HFFc6 (cell line): ENCODE results near the gene GABRB2. TPM values are rescaled to one million over a fixed set of nuclear protein-coding genes. Genes with fewer than 3 reads are reported as not detected.
"Not testable (repeated sequence)": the region's sequence is repeated elsewhere in the genome, so short reads cannot be mapped to it uniquely, and the experiment has no call there.

Experiments used
- DNase-seq: peaks from one replicate; pipeline ENCODE4 v3.0.0-alpha.2; 2018
- H3K27ac Mint-ChIP-seq: 2 replicates; pipeline ENCODE4 v1.8.0; 2020; ENCODE audit warnings: mild to moderate bottlenecking, mixed read lengths
- H3K27me3 Mint-ChIP-seq: 2 replicates; pipeline ENCODE4 v1.8.0; 2021; ENCODE audit warnings: mild to moderate bottlenecking, moderate library complexity, mixed read lengths; ENCODE audit not compliant: insufficient read depth
- H3K36me3 Mint-ChIP-seq: 2 replicates; pipeline ENCODE4 v1.8.0; 2021; ENCODE audit warnings: low read depth, mixed read lengths
- H3K4me1 Mint-ChIP-seq: 2 replicates; pipeline ENCODE4 v1.8.0; 2020; ENCODE audit warnings: low read depth, mixed read lengths
- H3K4me3 Mint-ChIP-seq: 2 replicates; pipeline ENCODE4 v1.8.0; 2020; ENCODE audit warnings: mild to moderate bottlenecking, moderate library complexity, mixed read lengths
- H3K9me3 Mint-ChIP-seq: 2 replicates; pipeline ENCODE4 v1.8.0; 2020; ENCODE audit warnings: mild to moderate bottlenecking, mixed read lengths
- total RNA-seq, 6 experiments: library from RNA; stranded (reverse); fragmentation: NEBNext Ultra II Directional; extraction: Animal tissue kit (Norgen Biotek cat#: 25700); gene quantifications; 2 replicates in 1 of 6; 3 replicates in 5 of 6; pipeline ENCODE4 v1.2.3, GENCODE V29; 2021
- TF ChIP-seq, protein P1 (sequence below): fragments of 200-600 bp; sonication (generic); IDR thresholded peaks from 2 replicates; pipeline ENCODE4 v1.5.0; 2021; ENCODE audit warnings: antibody characterized with exemption, mild to moderate bottlenecking

The GABRB2 gene
- total RNA-seq, 6 experiments from 2014 or later, result not detected

DNA sequence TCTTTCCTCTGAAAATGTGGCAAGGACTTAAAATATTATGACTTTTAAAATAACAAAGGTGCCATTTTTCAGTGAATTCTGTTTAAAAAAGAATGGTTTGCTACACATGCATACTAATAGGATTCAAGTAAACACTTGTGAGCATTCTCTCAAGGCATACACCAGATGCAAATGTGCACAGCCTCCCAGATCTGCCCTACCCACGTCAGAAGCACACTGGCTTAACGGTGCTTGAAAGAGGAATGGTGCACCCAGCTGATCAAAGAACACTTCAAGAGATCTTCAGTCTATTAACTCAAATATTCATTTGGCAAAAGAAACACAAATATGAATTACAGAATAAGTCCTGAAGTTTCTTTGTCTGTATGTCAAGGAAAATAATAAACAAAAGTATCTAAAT, 15.8 kb downstream of the GABRB2 start:
- TF ChIP-seq, protein P1, sequence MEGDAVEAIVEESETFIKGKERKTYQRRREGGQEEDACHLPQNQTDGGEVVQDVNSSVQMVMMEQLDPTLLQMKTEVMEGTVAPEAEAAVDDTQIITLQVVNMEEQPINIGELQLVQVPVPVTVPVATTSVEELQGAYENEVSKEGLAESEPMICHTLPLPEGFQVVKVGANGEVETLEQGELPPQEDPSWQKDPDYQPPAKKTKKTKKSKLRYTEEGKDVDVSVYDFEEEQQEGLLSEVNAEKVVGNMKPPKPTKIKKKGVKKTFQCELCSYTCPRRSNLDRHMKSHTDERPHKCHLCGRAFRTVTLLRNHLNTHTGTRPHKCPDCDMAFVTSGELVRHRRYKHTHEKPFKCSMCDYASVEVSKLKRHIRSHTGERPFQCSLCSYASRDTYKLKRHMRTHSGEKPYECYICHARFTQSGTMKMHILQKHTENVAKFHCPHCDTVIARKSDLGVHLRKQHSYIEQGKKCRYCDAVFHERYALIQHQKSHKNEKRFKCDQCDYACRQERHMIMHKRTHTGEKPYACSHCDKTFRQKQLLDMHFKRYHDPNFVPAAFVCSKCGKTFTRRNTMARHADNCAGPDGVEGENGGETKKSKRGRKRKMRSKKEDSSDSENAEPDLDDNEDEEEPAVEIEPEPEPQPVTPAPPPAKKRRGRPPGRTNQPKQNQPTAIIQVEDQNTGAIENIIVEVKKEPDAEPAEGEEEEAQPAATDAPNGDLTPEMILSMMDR, result no peak
- H3K27me3 Mint-ChIP-seq, result no peaks in the 10 kb centered on the region; the same call in 1 of the 2 replicates

DNA sequence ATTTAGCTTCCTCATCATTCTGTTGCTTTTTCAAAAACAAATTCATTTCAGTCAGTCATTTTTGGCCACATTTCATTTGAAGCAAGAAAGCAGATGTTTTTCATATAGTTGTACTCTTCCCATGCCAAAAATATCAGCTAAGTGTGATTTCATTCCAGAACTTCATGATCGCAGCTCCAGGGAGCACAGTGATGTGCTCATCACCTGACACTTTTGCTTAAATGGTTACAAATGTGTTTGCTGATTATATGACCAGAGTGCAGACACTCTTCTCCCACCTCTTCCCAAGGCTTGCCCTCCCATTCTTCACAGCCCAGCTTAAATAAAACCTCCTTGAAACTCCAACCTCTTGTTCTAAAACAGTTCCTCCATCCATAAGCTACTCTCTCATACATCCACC, 32.6 kb downstream of the GABRB2 start:
- Mint-ChIP-seq H3K36me3 (no peaks in the 10 kb centered on the region), H3K4me1 (no peaks in the 10 kb centered on the region), H3K4me3 (no peak overlapping the region), H3K27ac (no peak overlapping the region), H3K9me3 (peaks cover 22% of the 10 kb centered on the region), H3K27me3 (no peaks in the 10 kb centered on the region)
- TF ChIP-seq, protein P1, result no peak
- DNase-seq, result no peak

More for the DNA sequence above, 15.8 kb downstream of the GABRB2 start:
- no peaks in the 10 kb centered on the region for H3K4me1 Mint-ChIP-seq
- H3K9me3 Mint-ChIP-seq, result peaks cover 8% of the 10 kb centered on the region; the same call in 1 of the 2 replicates
- no peak overlapping the region for H3K27ac Mint-ChIP-seq
- H3K4me3 Mint-ChIP-seq, result no peak overlapping the region
- no peaks in the 10 kb centered on the region for H3K36me3 Mint-ChIP-seq
- no peak for DNase-seq

DNA sequence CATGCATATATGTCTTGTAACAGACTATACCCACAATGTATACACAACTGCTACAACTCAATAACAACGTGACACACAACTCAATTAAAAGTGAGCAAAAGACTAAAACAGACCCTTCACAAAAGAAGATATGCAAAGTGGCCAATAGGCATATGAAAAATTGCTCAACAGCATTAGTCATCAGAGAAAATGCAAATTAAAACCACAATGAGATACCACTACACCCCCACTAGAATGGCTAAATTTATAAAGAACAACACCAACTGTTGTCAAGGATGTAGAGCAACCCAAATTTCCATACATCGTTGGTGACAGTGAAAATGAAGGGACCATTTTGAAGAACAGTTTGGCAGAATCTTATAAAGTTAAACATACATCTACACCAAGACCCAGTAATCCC, 38.9 kb downstream of the GABRB2 start:
- H3K27me3 Mint-ChIP-seq, result no peaks in the 10 kb centered on the region
- H3K27ac Mint-ChIP-seq, result no peak overlapping the region
- TF ChIP-seq, protein P1, result no peak
- no peak for DNase-seq
- H3K4me3 Mint-ChIP-seq, result no peak overlapping the region
- no peaks in the 10 kb centered on the region for H3K36me3 Mint-ChIP-seq
- peaks cover 17% of the 10 kb centered on the region for H3K9me3 Mint-ChIP-seq
- no peaks in the 10 kb centered on the region for H3K4me1 Mint-ChIP-seq

DNA sequence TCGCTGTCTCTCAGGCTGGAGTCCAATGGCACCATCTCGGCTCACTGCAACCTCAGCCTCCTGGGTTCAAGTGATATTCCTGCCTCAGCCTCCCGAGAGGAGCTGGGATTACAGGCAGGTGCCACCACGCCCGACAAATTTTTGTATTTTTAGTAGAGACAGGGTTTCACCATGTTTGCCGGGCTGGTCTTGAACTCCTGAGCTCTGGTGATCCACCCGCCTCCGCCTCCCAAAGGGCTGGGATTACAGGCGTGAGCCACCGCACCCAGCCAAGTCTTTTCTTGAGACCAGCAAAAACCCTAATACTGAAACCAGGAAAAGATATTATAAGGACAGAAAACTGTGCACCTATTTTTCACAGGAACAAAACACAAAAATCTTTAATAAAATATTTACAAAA, 41.4 kb downstream of the GABRB2 start:
- not testable (repeated sequence) for H3K4me3 Mint-ChIP-seq, H3K27me3 Mint-ChIP-seq, H3K27ac Mint-ChIP-seq, H3K4me1 Mint-ChIP-seq, DNase-seq, H3K36me3 Mint-ChIP-seq
- peaks cover 17% of the 10 kb centered on the region for H3K9me3 Mint-ChIP-seq

DNA sequence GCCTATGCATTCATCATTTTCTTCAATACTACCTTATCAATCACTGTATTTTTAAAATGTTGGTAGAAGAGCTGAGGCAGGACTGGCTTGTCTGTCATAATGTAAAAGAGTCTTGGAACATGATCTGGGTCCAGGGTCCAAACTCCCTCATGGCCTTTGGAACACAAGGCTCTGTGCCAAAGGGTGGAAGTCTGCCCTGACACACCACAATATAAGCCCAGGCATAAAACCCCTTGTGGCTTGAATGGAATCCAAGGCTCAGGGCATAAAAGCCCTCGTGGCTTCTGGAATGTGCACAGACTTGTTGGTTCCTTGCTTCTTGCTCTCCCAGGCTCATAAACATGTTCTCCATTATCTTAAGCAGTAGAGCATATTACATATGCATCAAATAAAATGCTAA, 48.0 kb downstream of the GABRB2 start:
- H3K4me1 Mint-ChIP-seq, result no peaks in the 10 kb centered on the region
- no peaks in the 10 kb centered on the region for H3K36me3 Mint-ChIP-seq
- no peak for DNase-seq
- TF ChIP-seq, protein P1, result no peak
- peaks cover 36% of the 10 kb centered on the region for H3K9me3 Mint-ChIP-seq
- H3K4me3 Mint-ChIP-seq, result no peak overlapping the region
- H3K27ac Mint-ChIP-seq, result no peak overlapping the region
- no peaks in the 10 kb centered on the region for H3K27me3 Mint-ChIP-seq

DNA sequence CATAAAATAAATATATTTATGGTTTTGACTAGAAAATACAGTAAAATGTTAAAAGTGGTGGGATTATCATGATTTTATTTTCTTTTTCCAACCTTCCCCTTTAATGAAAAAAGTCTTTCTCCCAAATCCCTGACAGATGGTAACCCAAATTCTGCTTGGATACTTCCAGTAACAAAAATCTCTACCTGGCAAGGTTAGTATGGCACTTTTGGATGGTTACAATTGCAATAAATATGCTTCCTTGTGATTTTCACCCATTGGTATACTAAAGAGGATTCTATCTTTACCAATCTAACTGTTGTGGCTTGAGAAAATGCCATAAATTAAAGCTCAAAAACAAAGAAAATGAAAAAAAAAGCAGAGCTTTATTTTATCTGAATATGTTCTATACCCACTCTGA, 62.8 kb downstream of the GABRB2 start:
- no peak overlapping the region for H3K4me3 Mint-ChIP-seq
- H3K27me3 Mint-ChIP-seq, result no peaks in the 10 kb centered on the region

More for the DNA sequence above, 62.8 kb downstream of the GABRB2 start:
- Mint-ChIP-seq H3K4me1 (no peaks in the 10 kb centered on the region), H3K9me3 (peaks cover 40% of the 10 kb centered on the region), H3K27ac (no peak overlapping the region), H3K36me3 (no peaks in the 10 kb centered on the region)
- TF ChIP-seq, protein P1, result no peak
- DNase-seq, result no peak
